ENCODE results near the gene ANAPC15. TPM values are rescaled to one million over a fixed set of nuclear protein-coding genes. Genes with fewer than 3 reads are reported as not detected.

The ANAPC15 gene
- polyA plus RNA-seq, 1 experiment, result 54.3 TPM

DNA sequence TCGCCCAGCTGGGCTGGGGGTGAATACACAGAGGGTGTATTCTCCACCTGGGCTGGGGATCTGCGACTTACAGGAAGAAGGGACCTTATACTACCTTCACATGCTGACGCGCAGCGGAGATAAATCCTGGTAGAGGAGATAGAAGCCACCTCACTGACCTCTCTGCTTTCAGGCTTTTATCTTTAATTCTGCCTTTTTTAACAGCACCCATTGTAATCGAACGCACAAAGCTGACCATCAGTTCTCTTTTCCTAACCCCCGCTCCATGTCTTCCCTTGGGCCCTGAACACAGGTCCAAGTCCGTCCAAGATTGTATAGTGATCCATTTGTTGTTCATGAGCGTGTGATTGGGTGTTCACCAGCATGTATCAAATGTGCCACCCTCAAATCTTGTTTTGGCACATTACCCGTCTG is 8.7 kb downstream of the ANAPC15 start:
- Histone ChIP-seq H3K36me3 (ENCODE audit: control insufficient read depth, insufficient read depth, low read length) (peaks cover 5% of the 10 kb centered on the region), H3K27me3 (ENCODE audit: control insufficient read depth, insufficient read depth, low read length) (no peaks in the 10 kb centered on the region), H3K4me3 (ENCODE audit: low read depth, low read length) (peak overlapping the region; percentile 28)
- ChIA-PET POLR2A (no interaction called here), CTCF (interaction anchor here (2.7 kb wide), 1 partner anchor 40 kb away, joined by 9 read pairs; no protein-coding TSS in a partner anchor)
- DNase-seq (ENCODE audit: low read depth), result no peak
- no peak for TF ChIP-seq CTCF (IDR thresholded peaks at IDR 0.05; ENCODE audit: insufficient read depth, low read depth, low read length)

GRCh38 chr11:72102946-72103753 is 9.3 kb downstream of the ANAPC15 start, which contains the start of gene LAMTOR1:
Gene LAMTOR1, minus strand, starts transcription at chr11:72103297. Its CDS starts 73 bp downstream, at chr11:72103224.
- CTCF ChIA-PET, result interaction anchor here (1.6 to 6.4 kb wide), 4 partner anchors 12 to 80 kb away, joined by 5 to 49 read pairs (median 26); no protein-coding TSS in a partner anchor
- peak; percentile 52 for TF ChIP-seq CTCF (IDR thresholded peaks at IDR 0.05; ENCODE audit: insufficient read depth, low read depth, low read length)
- DNase-seq (ENCODE audit: low read depth), result peak; percentile 92
- Histone ChIP-seq H3K36me3 (ENCODE audit: control insufficient read depth, insufficient read depth, low read length) (peaks cover 8% of the 10 kb centered on the region), H3K27me3 (ENCODE audit: control insufficient read depth, insufficient read depth, low read length) (no peaks in the 10 kb centered on the region), H3K4me3 (ENCODE audit: low read depth, low read length) (peak within 1 kb of the TSS; percentile 65)
- POLR2A ChIA-PET, result no interaction called here

- no peak for TF ChIP-seq CTCF (IDR thresholded peaks at IDR 0.05; ENCODE audit: insufficient read depth, low read depth, low read length)
- Histone ChIP-seq H3K4me3 (ENCODE audit: low read depth, low read length) (peak overlapping the region; percentile 65), H3K27me3 (ENCODE audit: control insufficient read depth, insufficient read depth, low read length) (no peaks in the 10 kb centered on the region), H3K36me3 (ENCODE audit: control insufficient read depth, insufficient read depth, low read length) (peaks cover 12% of the 10 kb centered on the region)
- POLR2A ChIA-PET, result no interaction called here
- CTCF ChIA-PET, result interaction anchor here (1.6 to 6.4 kb wide), 4 partner anchors 11 to 81 kb away, joined by 5 to 49 read pairs (median 26); no protein-coding TSS in a partner anchor
- DNase-seq (ENCODE audit: low read depth), result no peak
Observed at GRCh38 chr11:72102631-72102945, 9.9 kb downstream of the ANAPC15 start.

DNA sequence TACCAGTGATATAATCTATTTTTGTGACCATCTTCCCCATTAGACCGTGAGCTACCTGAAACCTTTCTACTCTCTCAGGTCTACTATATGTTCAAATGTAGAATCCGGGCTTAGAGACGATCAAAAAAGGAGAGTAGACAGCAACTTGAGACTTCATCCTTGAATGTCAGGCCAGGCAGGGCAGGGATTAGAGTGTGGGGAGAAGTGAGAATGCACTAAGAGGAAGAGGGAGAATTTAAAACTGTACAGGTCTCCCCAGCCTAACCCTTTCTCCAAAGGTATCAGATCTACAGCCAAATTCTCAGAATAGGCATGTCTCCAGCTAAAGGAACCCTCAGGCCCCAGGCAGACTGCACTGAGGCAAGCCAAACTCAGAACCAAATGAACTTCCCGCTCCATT is 10.3 kb downstream of the ANAPC15 start:
- ChIA-PET POLR2A (no interaction called here), CTCF (interaction anchor here (1.5 to 6.4 kb wide), 5 partner anchors 11 to 136 kb away, joined by 4 to 49 read pairs (median 9); no protein-coding TSS in a partner anchor)
- no peak for DNase-seq (ENCODE audit: low read depth)
- peak overlapping the region; percentile 65 for H3K4me3 ChIP-seq (ENCODE audit: low read depth, low read length)
- no peak for TF ChIP-seq CTCF (IDR thresholded peaks at IDR 0.05; ENCODE audit: insufficient read depth, low read depth, low read length)
- peaks cover 15% of the 10 kb centered on the region for H3K36me3 ChIP-seq (ENCODE audit: control insufficient read depth, insufficient read depth, low read length)
- no peaks in the 10 kb centered on the region for H3K27me3 ChIP-seq (ENCODE audit: control insufficient read depth, insufficient read depth, low read length)

DNA sequence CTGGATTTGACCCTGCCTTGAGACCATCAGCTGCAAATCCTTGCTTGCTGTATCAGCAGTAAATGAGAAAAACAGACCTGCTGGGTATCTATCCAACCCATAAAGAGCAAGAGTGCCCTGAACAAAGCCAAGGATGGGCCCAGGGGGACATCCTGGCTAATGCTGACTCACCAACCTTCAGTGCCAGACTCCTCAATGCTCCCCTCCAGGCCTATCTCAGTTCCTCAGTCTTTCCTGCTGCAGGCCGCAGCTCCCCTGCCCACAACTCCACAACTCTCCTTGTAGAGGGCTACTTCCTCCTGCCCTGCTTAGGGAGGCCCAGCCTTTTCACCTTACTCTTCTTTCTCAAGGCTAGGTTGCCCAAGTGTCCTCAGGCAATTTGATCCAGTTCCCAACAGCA is 12.0 kb downstream of the ANAPC15 start:
- Histone ChIP-seq H3K27me3 (ENCODE audit: control insufficient read depth, insufficient read depth, low read length) (no peaks in the 10 kb centered on the region), H3K4me3 (ENCODE audit: low read depth, low read length) (no peak overlapping the region), H3K36me3 (ENCODE audit: control insufficient read depth, insufficient read depth, low read length) (peaks cover 15% of the 10 kb centered on the region)
- DNase-seq (ENCODE audit: low read depth), result no peak
- ChIA-PET POLR2A (interaction anchor here (1.0 kb wide), 1 partner anchor 12 kb away, joined by 3 read pairs; the partner anchor contains the start of gene ANAPC15), CTCF (interaction anchor here (0.8 to 6.4 kb wide), 7 partner anchors 9 to 123 kb away, joined by 3 to 49 read pairs (median 6); no protein-coding TSS in a partner anchor)
- TF ChIP-seq CTCF (IDR thresholded peaks at IDR 0.05; ENCODE audit: insufficient read depth, low read depth, low read length), result no peak
